ENCODE measurements around the gene DYRK1A. TPM values are rescaled to one million over a fixed set of nuclear protein-coding genes. Genes with fewer than 3 reads are reported as not detected.
"Not testable (repeated sequence)": the region's sequence is repeated elsewhere in the genome, so short reads cannot be mapped to it uniquely, and the experiment has no call there.

DYRK1A gene
- total RNA-seq, 1 donor from 2014 or later, result 83.5 TPM

DNA sequence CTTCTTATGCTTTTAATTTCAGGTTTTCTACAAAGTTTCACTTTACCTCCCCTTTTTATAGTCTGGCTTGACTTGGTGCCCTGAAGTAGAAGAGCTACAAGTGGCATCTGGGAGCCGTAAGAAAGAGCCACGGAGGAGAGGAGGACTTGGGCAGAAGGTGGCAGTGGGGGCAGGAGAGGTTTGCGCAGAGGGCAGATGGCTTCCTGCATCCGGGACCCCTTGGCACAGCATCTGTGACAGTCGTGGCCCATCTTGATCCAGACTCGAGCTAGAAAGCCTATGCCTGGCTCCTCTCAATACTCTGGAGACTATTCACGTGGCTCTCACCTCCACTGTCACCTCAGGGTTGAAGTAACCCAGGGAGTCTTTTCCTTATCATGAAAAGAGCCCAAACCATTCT, 169.1 kb downstream of the DYRK1A start:
- no peak overlapping the region for H3K27ac Mint-ChIP-seq

DNA sequence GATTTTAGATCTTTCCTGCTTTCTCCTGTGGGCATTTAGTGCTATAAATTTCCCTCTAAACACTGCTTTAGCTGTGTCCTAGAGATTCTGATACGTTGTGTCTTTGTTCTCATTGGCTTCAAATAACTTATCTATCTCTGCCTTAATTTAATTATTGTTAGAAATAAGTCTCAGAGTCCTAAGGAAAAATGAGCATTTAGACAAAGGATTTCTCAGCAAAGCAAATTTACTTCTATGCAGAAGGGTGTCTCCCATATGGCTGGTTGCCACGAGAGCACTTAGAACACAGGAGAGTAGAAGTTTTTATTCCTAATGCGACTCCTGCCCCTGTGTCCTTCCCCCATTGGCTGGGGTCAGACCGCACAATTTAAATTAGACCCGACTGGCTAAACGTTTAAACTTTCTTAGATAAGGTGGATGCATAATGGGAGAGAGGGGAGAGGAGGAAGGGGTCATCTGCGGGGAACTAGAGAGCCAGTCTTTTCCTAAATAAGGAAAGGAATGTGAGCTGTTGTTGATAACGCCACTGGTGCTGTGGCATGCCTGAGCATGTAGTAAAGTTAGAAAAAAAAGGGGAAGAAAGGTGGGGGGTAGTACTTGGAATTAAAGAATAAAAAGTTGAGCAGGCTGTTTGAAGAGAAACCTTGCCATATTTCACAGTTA, 170.2 kb downstream of the DYRK1A start:
- no peak overlapping the region for H3K4me3 Mint-ChIP-seq (ENCODE audit: low read depth)
- peak overlapping the region; percentile 73 for H3K27ac Mint-ChIP-seq
- DNase-seq (ENCODE audit: low spot score, unreplicated experiment), result no peak
- H3K27me3 Mint-ChIP-seq, result peaks cover 4% of the 10 kb centered on the region
- H3K9me3 Mint-ChIP-seq (ENCODE audit: low read depth), result peaks cover 18% of the 10 kb centered on the region
- peaks cover 3% of the 10 kb centered on the region for H3K4me1 Mint-ChIP-seq (ENCODE audit: low read depth)
- TF ChIP-seq, protein P1, sequence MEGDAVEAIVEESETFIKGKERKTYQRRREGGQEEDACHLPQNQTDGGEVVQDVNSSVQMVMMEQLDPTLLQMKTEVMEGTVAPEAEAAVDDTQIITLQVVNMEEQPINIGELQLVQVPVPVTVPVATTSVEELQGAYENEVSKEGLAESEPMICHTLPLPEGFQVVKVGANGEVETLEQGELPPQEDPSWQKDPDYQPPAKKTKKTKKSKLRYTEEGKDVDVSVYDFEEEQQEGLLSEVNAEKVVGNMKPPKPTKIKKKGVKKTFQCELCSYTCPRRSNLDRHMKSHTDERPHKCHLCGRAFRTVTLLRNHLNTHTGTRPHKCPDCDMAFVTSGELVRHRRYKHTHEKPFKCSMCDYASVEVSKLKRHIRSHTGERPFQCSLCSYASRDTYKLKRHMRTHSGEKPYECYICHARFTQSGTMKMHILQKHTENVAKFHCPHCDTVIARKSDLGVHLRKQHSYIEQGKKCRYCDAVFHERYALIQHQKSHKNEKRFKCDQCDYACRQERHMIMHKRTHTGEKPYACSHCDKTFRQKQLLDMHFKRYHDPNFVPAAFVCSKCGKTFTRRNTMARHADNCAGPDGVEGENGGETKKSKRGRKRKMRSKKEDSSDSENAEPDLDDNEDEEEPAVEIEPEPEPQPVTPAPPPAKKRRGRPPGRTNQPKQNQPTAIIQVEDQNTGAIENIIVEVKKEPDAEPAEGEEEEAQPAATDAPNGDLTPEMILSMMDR (IDR thresholded peaks at IDR 0.05; ENCODE audit: unreplicated experiment), result no peak
- peaks cover 4% of the 10 kb centered on the region for H3K36me3 Mint-ChIP-seq (ENCODE audit: insufficient read depth)

More for the DNA sequence above, 169.1 kb downstream of the DYRK1A start:
- Mint-ChIP-seq H3K9me3 (ENCODE audit: low read depth) (peaks cover 15% of the 10 kb centered on the region), H3K4me1 (ENCODE audit: low read depth) (peaks cover 3% of the 10 kb centered on the region), H3K27me3 (peaks cover 4% of the 10 kb centered on the region), H3K4me3 (ENCODE audit: low read depth) (no peak overlapping the region), H3K36me3 (ENCODE audit: insufficient read depth) (peaks cover 4% of the 10 kb centered on the region)
- TF ChIP-seq, protein P1 (IDR thresholded peaks at IDR 0.05; ENCODE audit: unreplicated experiment), result no peak
- DNase-seq (ENCODE audit: low spot score, unreplicated experiment), result no peak

DNA sequence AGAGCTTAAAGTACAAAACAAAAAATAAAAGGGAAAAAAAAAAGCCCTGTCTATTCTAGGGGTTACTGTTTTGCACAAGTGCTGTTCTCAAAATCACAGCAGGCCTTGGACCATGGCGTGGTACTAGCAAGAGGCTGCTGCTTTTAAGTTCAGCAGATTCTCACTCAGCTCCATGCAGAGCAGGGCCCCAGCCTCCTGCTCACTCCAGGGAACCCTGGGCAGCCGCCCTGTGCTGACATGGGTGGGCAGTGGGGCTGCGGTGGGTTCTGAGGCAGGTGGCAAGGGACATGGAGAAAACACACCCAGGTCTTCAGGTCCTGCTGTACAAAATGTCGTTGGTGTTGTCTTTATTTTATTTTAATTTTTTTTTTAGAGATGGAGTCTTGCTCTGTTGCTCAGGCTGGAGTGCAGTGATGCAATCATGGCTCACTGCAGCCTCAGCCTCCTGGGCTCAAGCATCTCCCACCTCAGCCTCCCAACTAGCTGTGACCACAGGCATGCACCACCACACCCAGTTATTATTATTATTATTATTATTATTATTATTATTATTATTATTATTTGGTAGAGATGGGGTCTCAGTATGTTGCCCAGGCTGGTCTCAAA, 170.9 kb downstream of the DYRK1A start:
- Mint-ChIP-seq H3K27me3 (peaks cover 4% of the 10 kb centered on the region), H3K36me3 (ENCODE audit: insufficient read depth) (peaks cover 4% of the 10 kb centered on the region), H3K4me3 (ENCODE audit: low read depth) (no peak overlapping the region), H3K27ac (no peak overlapping the region), H3K4me1 (ENCODE audit: low read depth) (peaks cover 3% of the 10 kb centered on the region), H3K9me3 (ENCODE audit: low read depth) (peaks cover 24% of the 10 kb centered on the region)
- DNase-seq (ENCODE audit: low spot score, unreplicated experiment), result no peak
- TF ChIP-seq, protein P1 (IDR thresholded peaks at IDR 0.05; ENCODE audit: unreplicated experiment), result no peak

DNA sequence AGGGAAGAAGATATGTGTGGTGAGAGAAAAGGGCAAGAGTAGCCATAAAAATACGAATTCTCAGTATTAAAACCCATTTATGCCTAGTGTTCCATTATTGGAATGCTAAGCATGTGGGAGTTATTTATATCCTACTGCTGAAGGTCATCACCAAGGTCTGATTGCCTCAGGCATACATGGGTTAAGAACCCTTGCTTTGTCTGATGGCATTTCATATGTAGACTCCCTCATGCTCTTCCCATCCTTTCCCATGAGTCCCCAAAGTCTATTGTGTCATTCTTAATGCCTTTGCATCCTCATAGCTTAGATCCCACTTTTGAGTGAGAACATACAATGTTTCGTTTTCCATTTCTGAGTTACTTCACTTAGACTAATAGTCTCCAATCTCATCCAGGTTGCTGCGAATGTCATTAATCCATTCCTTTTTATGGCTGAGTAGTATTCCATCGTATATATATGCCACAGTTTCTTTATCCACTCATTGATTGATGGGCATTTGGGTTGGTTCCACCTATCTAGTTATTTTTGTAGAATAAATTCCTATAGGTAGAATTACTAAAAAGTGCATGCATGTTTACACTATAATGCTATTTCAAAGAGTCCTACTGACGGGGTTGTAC, 172.5 kb downstream of the DYRK1A start:
- Mint-ChIP-seq H3K36me3 (ENCODE audit: insufficient read depth) (peaks cover 4% of the 10 kb centered on the region), H3K27me3 (peaks cover 4% of the 10 kb centered on the region), H3K9me3 (ENCODE audit: low read depth) (peaks cover 24% of the 10 kb centered on the region), H3K4me3 (ENCODE audit: low read depth) (no peak overlapping the region), H3K27ac (no peak overlapping the region), H3K4me1 (ENCODE audit: low read depth) (peaks cover 3% of the 10 kb centered on the region)
- TF ChIP-seq, protein P1 (IDR thresholded peaks at IDR 0.05; ENCODE audit: unreplicated experiment), result no peak
- no peak for DNase-seq (ENCODE audit: low spot score, unreplicated experiment)

DNA sequence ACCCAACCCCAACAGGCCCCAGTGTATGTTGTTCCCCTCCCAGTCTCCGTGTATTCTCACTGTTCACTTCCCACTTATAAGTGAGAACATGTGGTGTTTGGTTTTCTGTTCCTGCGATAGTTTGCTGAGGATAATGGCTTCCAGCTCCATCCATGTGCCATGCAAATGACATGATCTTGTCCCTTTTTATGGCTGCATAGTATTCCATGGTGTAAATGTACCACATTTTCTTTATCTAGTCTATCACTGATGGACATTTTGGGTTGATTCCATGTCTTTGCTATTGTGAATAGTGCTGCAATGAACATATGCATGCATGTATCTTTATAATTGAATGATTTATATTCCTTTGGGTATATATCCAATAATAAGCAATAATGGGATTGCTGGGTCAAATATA, 174.6 kb downstream of the DYRK1A start:
- H3K27me3 Mint-ChIP-seq; H3K36me3 Mint-ChIP-seq (ENCODE audit: insufficient read depth); H3K27ac Mint-ChIP-seq: not testable (repeated sequence)

More for the DNA sequence above, 174.6 kb downstream of the DYRK1A start:
- H3K4me1 Mint-ChIP-seq (ENCODE audit: low read depth); DNase-seq (ENCODE audit: low spot score, unreplicated experiment); H3K4me3 Mint-ChIP-seq (ENCODE audit: low read depth): not testable (repeated sequence)
- peaks cover 24% of the 10 kb centered on the region for H3K9me3 Mint-ChIP-seq (ENCODE audit: low read depth)
